GM10266 (cell line): ENCODE measurements around the gene TSKU.
"Not testable (repeated sequence)": the region's sequence is repeated elsewhere in the genome, so short reads cannot be mapped to it uniquely, and the experiment has no call there.

Experiments used
- DNase-seq: peaks from one replicate; pipeline ENCODE4 v3.0.0; 2012; ENCODE audit errors: extremely low spot score
- TF ChIP-seq, protein P1 (sequence below): IDR thresholded peaks from 2 replicates; pipeline ENCODE4 v1.5.1; 2012; ENCODE audit warnings: mild to moderate bottlenecking, low read depth; ENCODE audit not compliant: control insufficient read depth, insufficient read depth; ENCODE audit errors: missing control alignments

TSKU gene

DNA sequence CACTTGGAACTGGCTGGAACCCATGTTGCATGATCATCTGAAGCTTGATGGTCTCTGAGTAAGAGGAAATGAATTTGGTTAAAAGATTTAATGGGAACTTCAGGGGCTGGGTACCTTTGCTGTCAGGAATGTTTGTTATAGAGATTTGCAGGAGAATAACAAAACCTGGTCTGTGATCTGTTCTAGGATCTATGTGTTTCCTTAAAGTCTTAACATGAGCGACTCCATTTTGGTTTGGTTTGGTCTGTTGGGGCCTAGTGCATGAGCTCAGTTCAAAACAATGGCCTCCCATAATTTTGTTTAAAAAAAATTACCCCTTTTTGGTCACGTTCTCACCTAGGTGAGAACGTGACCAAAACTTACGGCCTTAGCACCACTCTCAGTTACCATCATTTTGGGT lies 28.1 kb downstream of the TSKU start:
- no peak for DNase-seq
- TF ChIP-seq, protein P1, sequence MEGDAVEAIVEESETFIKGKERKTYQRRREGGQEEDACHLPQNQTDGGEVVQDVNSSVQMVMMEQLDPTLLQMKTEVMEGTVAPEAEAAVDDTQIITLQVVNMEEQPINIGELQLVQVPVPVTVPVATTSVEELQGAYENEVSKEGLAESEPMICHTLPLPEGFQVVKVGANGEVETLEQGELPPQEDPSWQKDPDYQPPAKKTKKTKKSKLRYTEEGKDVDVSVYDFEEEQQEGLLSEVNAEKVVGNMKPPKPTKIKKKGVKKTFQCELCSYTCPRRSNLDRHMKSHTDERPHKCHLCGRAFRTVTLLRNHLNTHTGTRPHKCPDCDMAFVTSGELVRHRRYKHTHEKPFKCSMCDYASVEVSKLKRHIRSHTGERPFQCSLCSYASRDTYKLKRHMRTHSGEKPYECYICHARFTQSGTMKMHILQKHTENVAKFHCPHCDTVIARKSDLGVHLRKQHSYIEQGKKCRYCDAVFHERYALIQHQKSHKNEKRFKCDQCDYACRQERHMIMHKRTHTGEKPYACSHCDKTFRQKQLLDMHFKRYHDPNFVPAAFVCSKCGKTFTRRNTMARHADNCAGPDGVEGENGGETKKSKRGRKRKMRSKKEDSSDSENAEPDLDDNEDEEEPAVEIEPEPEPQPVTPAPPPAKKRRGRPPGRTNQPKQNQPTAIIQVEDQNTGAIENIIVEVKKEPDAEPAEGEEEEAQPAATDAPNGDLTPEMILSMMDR: no peak

DNA sequence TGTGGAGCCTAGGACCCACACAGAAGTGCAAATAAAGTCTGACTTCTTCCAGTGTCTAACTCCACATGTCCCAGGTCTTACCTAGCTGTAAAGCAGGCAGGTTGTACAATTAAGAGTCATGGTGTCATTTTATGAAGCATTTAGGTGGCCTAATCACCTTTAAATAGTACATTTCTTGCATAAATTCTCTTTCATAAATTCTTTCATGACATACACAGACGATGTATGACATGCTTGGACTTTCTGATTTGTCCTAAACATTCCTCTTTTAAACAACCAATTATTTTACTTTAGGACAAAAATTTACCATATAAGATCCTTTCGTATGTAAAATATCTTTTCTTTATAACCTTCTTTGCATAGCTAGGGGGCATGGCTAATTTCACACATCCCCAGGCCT lies 31.3 kb downstream of the TSKU start:
- TF ChIP-seq, protein P1: no peak
- DNase-seq: no peak

DNA sequence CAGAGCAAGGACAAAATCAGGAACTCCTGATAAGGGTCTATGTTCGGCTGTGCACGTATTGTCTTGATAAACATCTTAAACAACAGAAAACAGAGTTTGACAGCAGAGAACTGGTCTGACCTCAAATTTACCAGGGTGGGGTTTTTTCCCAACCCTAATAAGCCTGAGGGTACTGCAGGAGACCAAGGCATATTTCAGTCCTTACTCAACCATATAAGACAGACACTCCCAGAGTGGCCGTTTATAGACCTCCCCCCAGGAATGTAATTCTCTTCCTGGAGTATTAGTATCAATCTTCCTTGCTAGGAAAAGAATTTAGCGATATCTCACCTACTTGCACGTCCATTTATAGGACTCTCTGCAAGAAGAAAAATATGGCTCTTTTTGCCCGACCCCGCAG lies 32.5 kb downstream of the TSKU start:
- DNase-seq: not testable (repeated sequence)

DNA sequence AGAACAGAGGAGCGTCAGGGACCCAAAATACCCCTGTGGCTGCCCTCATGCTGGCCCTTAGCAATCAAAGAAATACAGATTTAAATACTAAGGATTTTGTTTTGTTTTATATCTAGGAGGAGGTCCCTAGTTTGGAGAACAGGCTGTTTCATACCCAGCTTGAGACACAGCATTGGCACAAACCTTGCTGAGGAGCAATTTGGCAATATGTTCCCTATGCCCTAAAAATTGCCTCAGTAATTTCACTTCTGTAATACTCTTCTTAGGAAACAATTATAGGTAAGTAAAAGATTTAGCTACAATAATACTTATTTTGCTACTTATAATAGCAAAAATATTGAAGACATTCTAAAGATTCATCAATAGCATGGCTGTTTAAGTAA lies 37.0 kb downstream of the TSKU start:
- DNase-seq: no peak
- TF ChIP-seq, protein P1: no peak

DNA sequence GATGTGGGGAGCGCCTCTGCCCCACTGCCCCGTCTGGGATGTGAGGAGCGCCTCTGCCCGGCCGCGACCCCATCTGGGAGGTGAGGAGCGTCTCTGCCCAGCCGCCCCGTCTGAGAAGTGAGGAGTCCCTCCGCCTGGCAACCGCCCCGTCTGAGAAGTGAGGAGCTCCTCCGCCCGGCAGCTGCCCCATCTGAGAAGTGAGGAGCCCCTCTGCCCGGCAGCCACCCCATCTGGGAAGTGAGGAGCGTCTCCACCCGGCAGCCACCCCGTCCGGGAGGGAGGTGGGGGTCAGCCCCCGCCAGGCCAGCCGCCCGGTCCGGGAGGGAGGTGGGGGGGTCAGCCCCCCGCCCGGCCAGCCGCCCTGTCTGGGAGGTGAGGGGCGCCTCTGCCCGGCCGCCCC lies 38.2 kb downstream of the TSKU start:
- DNase-seq: not testable (repeated sequence)

DNA sequence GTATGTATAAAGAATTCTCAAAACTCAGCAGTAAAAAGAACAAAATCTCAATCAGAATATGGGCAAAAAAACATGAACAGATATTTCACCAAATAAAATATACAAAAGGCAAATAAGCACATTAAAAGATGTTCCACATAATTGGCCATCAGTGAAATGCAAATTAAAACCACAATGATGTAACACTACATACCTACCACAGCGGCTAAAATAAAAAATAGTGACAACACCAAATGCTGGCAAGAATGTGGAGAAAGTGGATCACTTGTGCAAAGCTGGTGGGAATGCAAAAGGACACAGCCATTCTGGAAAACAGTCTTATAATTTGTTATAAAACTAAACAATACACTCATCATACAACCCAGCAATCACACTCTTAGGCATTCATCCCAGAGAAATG lies 39.2 kb downstream of the TSKU start:
- TF ChIP-seq, protein P1: no peak
- DNase-seq: no peak

DNA sequence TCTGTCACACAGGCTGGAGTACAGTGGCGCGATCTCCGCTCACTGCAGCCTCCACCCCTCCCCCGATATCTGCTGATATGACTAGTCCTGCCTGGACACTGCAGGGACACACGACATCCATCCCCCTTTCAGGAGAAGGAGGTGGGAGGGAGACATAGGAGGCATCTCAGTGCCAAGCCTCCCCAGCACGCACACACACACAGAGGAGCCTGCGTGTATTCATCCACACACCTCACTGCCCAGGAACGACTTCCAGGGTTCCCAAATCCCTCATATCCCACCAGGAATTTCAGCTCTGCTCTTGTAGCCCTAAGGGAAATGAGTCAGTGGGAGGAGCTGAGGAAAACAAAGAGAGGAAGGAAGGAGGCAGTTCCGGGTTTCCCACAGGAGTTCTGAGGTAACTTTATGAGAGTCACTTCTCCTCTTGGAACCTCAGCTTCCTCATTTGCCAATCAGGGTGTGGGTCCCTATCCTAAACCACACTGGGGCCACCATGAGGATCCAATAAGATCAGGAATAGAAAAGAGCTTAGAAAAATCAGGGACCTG lies 40.4 kb downstream of the TSKU start:
- TF ChIP-seq, protein P1: no peak
- no peak for DNase-seq

DNA sequence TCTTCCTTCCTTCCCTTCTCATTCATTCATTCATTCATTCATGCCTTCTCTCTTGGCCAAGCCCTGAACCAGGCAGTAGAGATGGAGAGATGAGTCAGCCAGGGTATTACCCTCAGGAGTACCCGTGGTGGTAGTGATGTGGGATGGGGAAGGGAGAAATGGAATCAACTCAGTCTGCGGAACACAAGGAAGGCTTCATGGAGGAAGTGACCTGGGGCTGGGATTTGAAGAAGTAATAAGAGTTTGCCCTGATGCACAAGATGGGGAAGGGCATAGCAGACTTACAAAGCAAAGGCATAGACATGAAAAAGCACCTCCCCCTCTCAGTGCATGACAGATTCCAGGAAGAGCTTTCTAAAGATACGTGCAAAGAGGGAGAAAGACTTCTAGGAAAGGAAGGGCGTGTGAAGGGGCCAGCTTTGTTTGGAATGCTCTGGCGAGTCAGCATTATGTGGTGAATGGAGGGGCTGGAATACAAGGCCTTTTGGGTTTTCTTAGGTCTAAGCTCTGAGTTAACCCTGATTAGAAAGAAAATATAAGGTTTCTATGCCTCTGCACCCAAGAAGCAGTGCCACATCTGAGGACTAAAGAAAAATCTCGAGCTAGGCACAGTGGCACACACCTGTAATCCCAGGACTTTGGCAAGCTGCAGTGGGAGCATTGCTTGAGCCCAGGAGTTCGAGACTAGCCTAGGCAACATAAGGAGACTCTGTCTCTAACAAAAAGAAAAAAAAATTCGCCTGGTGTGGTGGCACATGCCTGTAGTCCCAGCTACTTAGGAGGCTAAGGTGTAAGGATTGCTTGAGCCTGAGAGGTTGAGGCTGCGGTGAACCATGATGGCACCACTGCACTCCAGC lies 41.2 kb downstream of the TSKU start:
- no peak for DNase-seq
- TF ChIP-seq, protein P1: no peak
